BE2C (cell line): ENCODE results near the gene PHOX2B.

Experiments
- DNase-seq: peaks from one replicate; pipeline ENCODE4 v3.0.0-alpha.2; 2020
- H3K27me3 ChIP-seq: fragments of 250-450 bp; sonication (Bioruptor Pico); 2 replicates; pipeline ENCODE4 v1.5.1; 2020; ENCODE audit warnings: mild to moderate bottlenecking
- H3K36me3 ChIP-seq: fragments of 250-450 bp; sonication (Bioruptor Pico); 2 replicates; pipeline ENCODE4 v1.5.1; 2020; ENCODE audit warnings: mild to moderate bottlenecking
- H3K4me1 ChIP-seq: fragments of 250-450 bp; sonication (Bioruptor Pico); 2 replicates; pipeline ENCODE4 v1.5.1; 2020
- H3K4me3 ChIP-seq: 2 replicates; pipeline ENCODE4 v1.5.1; 2011; ENCODE audit warnings: low read depth, low read length
- H3K9me3 ChIP-seq: fragments of 250-450 bp; sonication (Bioruptor Pico); 2 replicates; pipeline ENCODE4 v1.5.1; 2020
- TF ChIP-seq, protein P1 (sequence below): IDR thresholded peaks from 2 replicates; pipeline ENCODE4 v1.5.1; 2012; ENCODE audit warnings: mild to moderate bottlenecking, low read depth, low read length

Gene PHOX2B

DNA sequence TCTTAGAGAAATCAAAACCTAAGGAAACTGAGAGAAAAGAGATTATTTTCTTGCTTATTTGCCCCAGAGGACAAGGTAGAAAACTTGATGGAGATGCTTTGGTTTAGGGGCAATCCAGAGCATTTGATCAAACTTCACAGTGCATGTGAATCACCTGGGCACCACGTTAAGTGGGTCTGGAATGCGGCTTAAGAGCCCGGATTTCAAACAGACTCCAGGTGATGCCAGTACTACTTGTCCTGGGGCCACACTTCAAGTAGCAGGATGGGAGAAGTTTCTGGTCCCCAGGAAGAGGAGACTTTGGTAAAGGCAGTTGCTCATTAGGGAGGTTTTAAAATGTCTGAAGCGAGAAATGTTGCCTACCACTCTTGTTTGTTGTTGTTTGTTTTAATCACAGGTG, 51.8 kb downstream of the PHOX2B start:
- Histone ChIP-seq H3K27me3 (no peaks in the 10 kb centered on the region), H3K9me3 (no peaks in the 10 kb centered on the region), H3K4me3 (no peak overlapping the region), H3K36me3 (peaks cover 28% of the 10 kb centered on the region), H3K4me1 (peaks cover 13% of the 10 kb centered on the region)
- TF ChIP-seq, protein P1, sequence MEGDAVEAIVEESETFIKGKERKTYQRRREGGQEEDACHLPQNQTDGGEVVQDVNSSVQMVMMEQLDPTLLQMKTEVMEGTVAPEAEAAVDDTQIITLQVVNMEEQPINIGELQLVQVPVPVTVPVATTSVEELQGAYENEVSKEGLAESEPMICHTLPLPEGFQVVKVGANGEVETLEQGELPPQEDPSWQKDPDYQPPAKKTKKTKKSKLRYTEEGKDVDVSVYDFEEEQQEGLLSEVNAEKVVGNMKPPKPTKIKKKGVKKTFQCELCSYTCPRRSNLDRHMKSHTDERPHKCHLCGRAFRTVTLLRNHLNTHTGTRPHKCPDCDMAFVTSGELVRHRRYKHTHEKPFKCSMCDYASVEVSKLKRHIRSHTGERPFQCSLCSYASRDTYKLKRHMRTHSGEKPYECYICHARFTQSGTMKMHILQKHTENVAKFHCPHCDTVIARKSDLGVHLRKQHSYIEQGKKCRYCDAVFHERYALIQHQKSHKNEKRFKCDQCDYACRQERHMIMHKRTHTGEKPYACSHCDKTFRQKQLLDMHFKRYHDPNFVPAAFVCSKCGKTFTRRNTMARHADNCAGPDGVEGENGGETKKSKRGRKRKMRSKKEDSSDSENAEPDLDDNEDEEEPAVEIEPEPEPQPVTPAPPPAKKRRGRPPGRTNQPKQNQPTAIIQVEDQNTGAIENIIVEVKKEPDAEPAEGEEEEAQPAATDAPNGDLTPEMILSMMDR = no peak
- DNase-seq = no peak

DNA sequence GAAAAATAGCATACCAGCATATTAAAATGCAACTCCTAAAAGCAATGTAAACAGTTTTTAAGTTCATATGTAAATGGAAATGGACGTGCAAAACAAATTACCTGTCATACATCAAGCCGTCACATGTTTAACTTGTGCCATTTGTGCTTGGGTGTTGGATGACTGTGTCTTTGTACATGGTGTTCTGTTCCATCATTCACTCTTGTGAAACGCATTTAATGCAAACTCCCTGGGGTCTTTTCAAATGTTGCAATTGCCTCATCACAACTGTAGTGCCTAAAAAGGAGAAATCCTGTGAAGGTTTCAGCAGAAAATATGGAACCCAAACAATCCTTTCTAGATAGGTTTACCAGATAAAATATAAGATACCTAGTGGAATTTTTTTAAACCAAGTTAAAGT, 52.4 kb downstream of the PHOX2B start:
- Histone ChIP-seq H3K4me3 (no peak overlapping the region), H3K27me3 (no peaks in the 10 kb centered on the region), H3K9me3 (no peaks in the 10 kb centered on the region), H3K4me1 (peaks cover 13% of the 10 kb centered on the region), H3K36me3 (peaks cover 30% of the 10 kb centered on the region)
- TF ChIP-seq, protein P1 = no peak
- DNase-seq = no peak
